DMS114 treated with DMSO at 0.1 percent for 48 hours (cell line): ENCODE data around the gene NUCKS1.

Experiments
- DNase-seq: peaks from one replicate; lab custom pipeline; 2025; ENCODE audit not compliant: unreplicated experiment; lab: John Stamatoyannopoulos, UW

Gene NUCKS1

GRCh38 chr1:205701891-205702290 is 48.1 kb downstream of the NUCKS1 start:
- DNase-seq = no peak

- DNase-seq = no peak
These were observed 48.6 kb downstream of the NUCKS1 start for GRCh38 chr1:205701420-205701819.

GRCh38 chr1:205700865-205701401 is 49.0 kb downstream of the NUCKS1 start:
- DNase-seq = no peak

- DNase-seq = no peak
These were observed 50.6 kb downstream of the NUCKS1 start for GRCh38 chr1:205699416-205699815.

GRCh38 chr1:205698921-205699320 is 51.1 kb downstream of the NUCKS1 start:
- DNase-seq = no peak

GRCh38 chr1:205693421-205693991 is 56.5 kb downstream of the NUCKS1 start:
- no peak for DNase-seq

- DNase-seq = no peak
These were observed 57.6 kb downstream of the NUCKS1 start for GRCh38 chr1:205692423-205692822.

- no peak for DNase-seq
These were observed 59.7 kb downstream of the NUCKS1 start for GRCh38 chr1:205690122-205690756.

GRCh38 chr1:205689479-205689878 is 60.5 kb downstream of the NUCKS1 start:
- DNase-seq = no peak

- DNase-seq = no peak
These were observed 61.6 kb downstream of the NUCKS1 start for GRCh38 chr1:205688171-205689080.

- no peak for DNase-seq
These were observed 62.7 kb downstream of the NUCKS1 start for GRCh38 chr1:205687242-205687641.

GRCh38 chr1:205681364-205681763 is 68.6 kb downstream of the NUCKS1 start:
- no peak for DNase-seq

- no peak for DNase-seq
These were observed 69.7 kb downstream of the NUCKS1 start, which contains the start of gene SLC45A3 for GRCh38 chr1:205680073-205680851. TSS of gene SLC45A3 (minus strand) at chr1:205680509. CDS start at chr1:205664656, 15,853 bp downstream.

- DNase-seq = no peak
These were observed 71.5 kb downstream of the NUCKS1 start for GRCh38 chr1:205678286-205679111.

- no peak for DNase-seq
These were observed 72.8 kb downstream of the NUCKS1 start for GRCh38 chr1:205677167-205677566.

GRCh38 chr1:205676597-205676996 is 73.4 kb downstream of the NUCKS1 start:
- DNase-seq = no peak

GRCh38 chr1:205676002-205676401 is 74.0 kb downstream of the NUCKS1 start:
- no peak for DNase-seq

- DNase-seq = no peak
These were observed 74.7 kb downstream of the NUCKS1 start for GRCh38 chr1:205675247-205675646.

- DNase-seq = no peak
These were observed 77.0 kb downstream of the NUCKS1 start for GRCh38 chr1:205672970-205673369.

- DNase-seq = no peak
These were observed 77.5 kb downstream of the NUCKS1 start for GRCh38 chr1:205672395-205672889.
